ENCODE results near the gene THRB. TPM values are rescaled to one million over a fixed set of nuclear protein-coding genes. Genes with fewer than 3 reads are reported as not detected.
"Not testable (repeated sequence)": the region's sequence is repeated elsewhere in the genome, so short reads cannot be mapped to it uniquely, and the experiment has no call there.

Gene THRB
- total RNA-seq, 1 donor from 2014 or later, result 0.56 TPM

- Mint-ChIP-seq H3K36me3 (ENCODE audit: unreplicated experiment) (no peaks in the 10 kb centered on the region), H3K4me1 (ENCODE audit: low read depth, unreplicated experiment) (peaks cover 11% of the 10 kb centered on the region), H3K27me3 (ENCODE audit: unreplicated experiment) (no peaks in the 10 kb centered on the region), H3K9me3 (ENCODE audit: unreplicated experiment) (peaks cover 2% of the 10 kb centered on the region), H3K4me3 (ENCODE audit: unreplicated experiment) (no peak overlapping the region), H3K27ac (ENCODE audit: unreplicated experiment) (no peak overlapping the region)
- DNase-seq, result no peak
- TF ChIP-seq, protein P1, sequence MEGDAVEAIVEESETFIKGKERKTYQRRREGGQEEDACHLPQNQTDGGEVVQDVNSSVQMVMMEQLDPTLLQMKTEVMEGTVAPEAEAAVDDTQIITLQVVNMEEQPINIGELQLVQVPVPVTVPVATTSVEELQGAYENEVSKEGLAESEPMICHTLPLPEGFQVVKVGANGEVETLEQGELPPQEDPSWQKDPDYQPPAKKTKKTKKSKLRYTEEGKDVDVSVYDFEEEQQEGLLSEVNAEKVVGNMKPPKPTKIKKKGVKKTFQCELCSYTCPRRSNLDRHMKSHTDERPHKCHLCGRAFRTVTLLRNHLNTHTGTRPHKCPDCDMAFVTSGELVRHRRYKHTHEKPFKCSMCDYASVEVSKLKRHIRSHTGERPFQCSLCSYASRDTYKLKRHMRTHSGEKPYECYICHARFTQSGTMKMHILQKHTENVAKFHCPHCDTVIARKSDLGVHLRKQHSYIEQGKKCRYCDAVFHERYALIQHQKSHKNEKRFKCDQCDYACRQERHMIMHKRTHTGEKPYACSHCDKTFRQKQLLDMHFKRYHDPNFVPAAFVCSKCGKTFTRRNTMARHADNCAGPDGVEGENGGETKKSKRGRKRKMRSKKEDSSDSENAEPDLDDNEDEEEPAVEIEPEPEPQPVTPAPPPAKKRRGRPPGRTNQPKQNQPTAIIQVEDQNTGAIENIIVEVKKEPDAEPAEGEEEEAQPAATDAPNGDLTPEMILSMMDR (IDR thresholded peaks at IDR 0.05; ENCODE audit: partially characterized antibody, unreplicated experiment), result no peak
Measured at GRCh38 chr3:24434651-24435050, 60.0 kb downstream of the THRB start.

DNA sequence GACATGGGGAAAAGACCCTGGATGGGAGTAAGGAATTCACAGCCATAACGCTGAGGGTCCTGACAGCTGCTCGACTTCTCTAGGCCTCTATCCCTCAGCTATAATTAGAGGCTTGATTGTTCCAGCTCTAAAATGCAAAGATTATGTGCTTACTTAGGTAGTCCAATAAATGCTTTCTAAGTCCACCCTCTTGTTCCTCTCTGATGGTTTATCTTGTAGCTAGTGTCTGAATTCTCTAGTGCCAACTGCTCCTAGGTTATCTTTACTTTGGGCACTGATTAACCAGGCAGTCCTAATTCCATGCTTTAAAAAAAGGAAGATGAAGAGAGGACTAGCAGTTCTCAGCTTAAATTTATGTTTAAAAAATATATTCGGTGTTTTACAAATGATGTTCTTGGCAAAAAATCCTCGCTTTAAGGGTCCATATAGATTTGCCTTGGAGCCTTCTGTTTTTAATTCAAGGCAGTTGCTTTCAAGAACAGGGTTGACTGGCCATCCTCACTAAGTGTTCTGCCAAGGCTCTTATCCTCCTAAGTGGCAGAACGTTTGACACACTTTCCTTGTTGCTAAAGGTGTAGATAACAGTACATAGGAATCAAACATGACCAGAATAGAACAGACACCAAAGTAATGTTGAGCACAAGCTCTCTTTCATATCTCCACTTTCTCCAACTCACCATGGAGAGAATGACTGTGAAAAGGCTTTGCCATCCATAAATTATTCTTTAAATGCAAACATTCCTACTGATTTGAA lies 60.6 kb downstream of the THRB start:
- H3K9me3 Mint-ChIP-seq (ENCODE audit: unreplicated experiment), result peaks cover 2% of the 10 kb centered on the region
- TF ChIP-seq, protein P1 (IDR thresholded peaks at IDR 0.05; ENCODE audit: partially characterized antibody, unreplicated experiment), result no peak
- H3K4me1 Mint-ChIP-seq (ENCODE audit: low read depth, unreplicated experiment), result peaks cover 11% of the 10 kb centered on the region
- no peak overlapping the region for H3K27ac Mint-ChIP-seq (ENCODE audit: unreplicated experiment)
- no peaks in the 10 kb centered on the region for H3K27me3 Mint-ChIP-seq (ENCODE audit: unreplicated experiment)
- no peak for DNase-seq
- H3K4me3 Mint-ChIP-seq (ENCODE audit: unreplicated experiment), result no peak overlapping the region
- no peaks in the 10 kb centered on the region for H3K36me3 Mint-ChIP-seq (ENCODE audit: unreplicated experiment)

DNA sequence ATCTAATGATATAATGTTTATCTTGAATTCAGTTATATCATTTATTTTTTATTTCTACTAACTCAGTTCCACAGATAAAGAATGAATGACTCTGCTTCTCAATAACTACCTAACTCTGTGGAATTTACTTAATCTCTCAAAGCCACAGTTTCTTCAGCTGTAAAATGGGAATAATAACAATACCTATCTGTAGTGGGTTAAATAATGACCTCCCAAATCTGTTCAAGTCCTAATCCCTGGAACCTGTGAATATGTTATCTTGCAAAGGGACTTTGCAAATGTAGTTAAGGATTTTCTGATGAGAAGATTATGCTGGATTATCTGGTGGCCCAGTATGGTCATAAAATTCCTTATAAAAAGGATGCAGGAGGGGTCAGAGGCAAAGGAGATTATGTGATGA lies 61.7 kb downstream of the THRB start:
- Mint-ChIP-seq H3K4me1 (ENCODE audit: low read depth, unreplicated experiment) (peaks cover 19% of the 10 kb centered on the region), H3K36me3 (ENCODE audit: unreplicated experiment) (no peaks in the 10 kb centered on the region), H3K27me3 (ENCODE audit: unreplicated experiment) (no peaks in the 10 kb centered on the region), H3K4me3 (ENCODE audit: unreplicated experiment) (no peak overlapping the region), H3K9me3 (ENCODE audit: unreplicated experiment) (peaks cover 6% of the 10 kb centered on the region), H3K27ac (ENCODE audit: unreplicated experiment) (no peak overlapping the region)
- DNase-seq, result no peak
- TF ChIP-seq, protein P1 (IDR thresholded peaks at IDR 0.05; ENCODE audit: partially characterized antibody, unreplicated experiment), result no peak

- no peak for DNase-seq
- H3K27ac Mint-ChIP-seq (ENCODE audit: unreplicated experiment), result peak overlapping the region; percentile 86
- H3K4me3 Mint-ChIP-seq (ENCODE audit: unreplicated experiment), result peak overlapping the region; percentile 21
- H3K9me3 Mint-ChIP-seq (ENCODE audit: unreplicated experiment), result peaks cover 4% of the 10 kb centered on the region
- H3K4me1 Mint-ChIP-seq (ENCODE audit: low read depth, unreplicated experiment), result peaks cover 24% of the 10 kb centered on the region
- peaks cover 2% of the 10 kb centered on the region for H3K27me3 Mint-ChIP-seq (ENCODE audit: unreplicated experiment)
- TF ChIP-seq, protein P1 (IDR thresholded peaks at IDR 0.05; ENCODE audit: partially characterized antibody, unreplicated experiment), result no peak
- H3K36me3 Mint-ChIP-seq (ENCODE audit: unreplicated experiment), result no peaks in the 10 kb centered on the region
Measured at GRCh38 chr3:24428481-24428880, 66.2 kb downstream of the THRB start.

DNA sequence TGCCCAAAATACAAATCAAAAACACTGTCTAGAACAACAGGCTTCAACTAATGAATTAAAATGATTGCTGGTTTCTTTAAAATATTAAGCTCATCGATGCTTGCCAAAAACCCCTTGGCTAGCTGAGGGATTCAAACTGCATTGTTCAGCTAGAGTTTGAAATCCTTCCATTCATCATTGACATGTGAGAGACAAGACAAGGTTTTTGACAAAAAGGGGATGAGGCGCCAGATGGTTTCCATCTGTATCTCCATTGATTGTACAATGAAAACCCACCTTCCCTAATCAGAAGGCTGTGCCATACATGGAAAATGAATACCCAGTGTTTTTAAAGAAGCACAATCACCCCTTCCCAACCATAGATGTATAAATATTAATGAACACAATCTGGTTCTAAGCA lies 67.8 kb downstream of the THRB start:
- peaks cover 24% of the 10 kb centered on the region for H3K4me1 Mint-ChIP-seq (ENCODE audit: low read depth, unreplicated experiment)
- H3K4me3 Mint-ChIP-seq (ENCODE audit: unreplicated experiment), result no peak overlapping the region
- peaks cover 4% of the 10 kb centered on the region for H3K9me3 Mint-ChIP-seq (ENCODE audit: unreplicated experiment)
- TF ChIP-seq, protein P1 (IDR thresholded peaks at IDR 0.05; ENCODE audit: partially characterized antibody, unreplicated experiment), result no peak
- H3K27me3 Mint-ChIP-seq (ENCODE audit: unreplicated experiment), result peaks cover 2% of the 10 kb centered on the region
- DNase-seq, result no peak
- H3K36me3 Mint-ChIP-seq (ENCODE audit: unreplicated experiment), result no peaks in the 10 kb centered on the region
- H3K27ac Mint-ChIP-seq (ENCODE audit: unreplicated experiment), result peak overlapping the region; percentile 87

- H3K36me3 Mint-ChIP-seq (ENCODE audit: unreplicated experiment); H3K4me3 Mint-ChIP-seq (ENCODE audit: unreplicated experiment); H3K27me3 Mint-ChIP-seq (ENCODE audit: unreplicated experiment); H3K9me3 Mint-ChIP-seq (ENCODE audit: unreplicated experiment); H3K4me1 Mint-ChIP-seq (ENCODE audit: low read depth, unreplicated experiment); DNase-seq; H3K27ac Mint-ChIP-seq (ENCODE audit: unreplicated experiment): not testable (repeated sequence)
Measured at GRCh38 chr3:24420829-24421228, 73.8 kb downstream of the THRB start.

Data from glutamatergic neuron (in vitro differentiated cells).